HCT116 (cell line): ENCODE measurements around the gene NOD1. TPM values are rescaled to one million over a fixed set of nuclear protein-coding genes. Genes with fewer than 3 reads are reported as not detected.

Experiments
- ATAC-seq: fragments of 200-7000 bp; cut with Tn5 transposase; 2 replicates; pipeline ENCODE4 v1.9.1; 2020; ENCODE audit warnings: mild to moderate bottlenecking, moderate library complexity
- BruUV-seq: library from RNA; stranded (reverse); fragments of 400-500 nt; replicated peaks from 2 replicates; lab custom pipeline; 2021; lab: Mats Ljungman, UMichigan
- CTCF ChIA-PET: fragments of 300-600 bp; sonication (Branson Sonifier 250); formaldehyde crosslinking; loops from one replicate; lab custom pipeline; 2021; ENCODE audit warnings: antibody characterized with exemption; lab: Charles Lee
- POLR2A ChIA-PET: fragments of 300-600, 350-600 bp; sonication (Branson Sonifier 250); formaldehyde crosslinking; loops from one replicate; lab custom pipeline; 2021; ENCODE audit warnings: antibody characterized with exemption; lab: Charles Lee
- RAD21 ChIA-PET, 2 experiments: fragments of 300-600 bp; sonication (Branson Sonifier 250); formaldehyde crosslinking; loops; one replicate each; lab custom pipeline; 2023; ENCODE audit warnings: low total read pairs in 2 of 2; ENCODE audit not compliant: uncharacterized antibody in 2 of 2, unreplicated experiment in 2 of 2, low non-redundant PET in 1 of 2; lab: Charles Lee
- DNase-seq: peaks from one replicate; pipeline ENCODE4 v3.0.0-alpha.2; 2010; ENCODE audit warnings: low read depth, low spot score
- H2AFZ ChIP-seq: fragments of 200-600 bp; shearing (Covaris generic), sonication (generic); 2 replicates; pipeline ENCODE4 v1.6.1; 2017; ENCODE audit warnings: low read depth, mixed run types, mixed read lengths, antibody characterized with exemption, low read length; ENCODE audit not compliant: poor library complexity, severe bottlenecking
- H3K27ac ChIP-seq: 2 replicates; pipeline ENCODE4 v1.5.1; 2012; ENCODE audit warnings: low read depth, low read length
- H3K27me3 ChIP-seq: fragments of 200-600 bp; sonication (generic); 2 replicates; pipeline ENCODE4 v1.6.1; 2016; ENCODE audit warnings: mixed run types, low read length, mixed read lengths; ENCODE audit not compliant: insufficient read depth
- H3K36me3 ChIP-seq, 2 experiments: fragments of 200-500 bp in 1 of 2; fragments of 200-600 bp in 1 of 2; sonication (Bioruptor generic) in 1 of 2; sonication (generic) in 1 of 2; 2 replicates each; pipeline versions ENCODE4 v1.5.1 to v1.6.1; 2014 to 2016; ENCODE audit warnings: low read length in 2 of 2, inconsistent platforms in 1 of 2, mixed read lengths in 1 of 2, mixed run types in 1 of 2; ENCODE audit not compliant: insufficient read depth in 2 of 2, control insufficient read depth in 1 of 2
- H3K4me1 ChIP-seq, 2 experiments: fragments of 200-600 bp in 1 of 2; sonication (generic) in 1 of 2; 2 replicates each; pipeline versions ENCODE4 v1.5.1 to v1.6.1; 2012 to 2017; ENCODE audit warnings: low read length in 2 of 2, inconsistent platforms in 1 of 2, mild to moderate bottlenecking in 1 of 2, mixed read lengths in 1 of 2, mixed run types in 1 of 2, moderate library complexity in 1 of 2; ENCODE audit not compliant: insufficient read depth in 2 of 2, control insufficient read depth in 1 of 2
- H3K4me2 ChIP-seq: fragments of 200-600 bp; sonication (generic); 2 replicates; pipeline ENCODE4 v1.6.1; 2017; ENCODE audit warnings: mixed run types, low read length, mixed read lengths
- H3K4me3 ChIP-seq, 2 experiments: fragments of 200-600 bp in 1 of 2; sonication (generic) in 1 of 2; replicated peaks in 1 of 2; 2 replicates each; pipeline ENCODE4 v1.5.1; 2011 to 2016; ENCODE audit warnings: low read length in 2 of 2, control low read depth in 1 of 2, low read depth in 1 of 2, mild to moderate bottlenecking in 1 of 2, mixed read lengths in 1 of 2, mixed run types in 1 of 2
- H3K79me2 ChIP-seq: fragments of 200-600 bp; sonication (generic); 2 replicates; pipeline ENCODE4 v1.6.1; 2017; ENCODE audit warnings: mild to moderate bottlenecking, mixed run types, low read length, moderate library complexity, mixed read lengths; ENCODE audit not compliant: insufficient read depth
- H3K9ac ChIP-seq: fragments of 200-600 bp; sonication (generic); 2 replicates; pipeline ENCODE4 v1.6.1; 2016; ENCODE audit warnings: low read length, mixed read lengths
- H3K9me2 ChIP-seq: fragments of 200-600 bp; sonication (generic), shearing (Covaris generic); 2 replicates; pipeline ENCODE4 v1.6.1; 2017; ENCODE audit warnings: mixed run types, mild to moderate bottlenecking, moderate library complexity; ENCODE audit not compliant: insufficient read depth
- H3K9me3 ChIP-seq, 2 experiments: fragments of 200-500 bp in 1 of 2; fragments of 200-600 bp in 1 of 2; sonication (Bioruptor generic) in 1 of 2; sonication (generic) in 1 of 2; 2 replicates each; pipeline ENCODE4 v1.6.1; 2014 to 2017; ENCODE audit warnings: low read length in 2 of 2, mixed read lengths in 2 of 2, inconsistent platforms in 1 of 2, low read depth in 1 of 2, mild to moderate bottlenecking in 1 of 2, mixed run types in 1 of 2, moderate library complexity in 1 of 2; ENCODE audit not compliant: control insufficient read depth in 1 of 2, insufficient read depth in 1 of 2
- H4K20me1 ChIP-seq: fragments of 200-600 bp; sonication (generic), shearing (Covaris generic); 2 replicates; pipeline ENCODE4 v1.6.1; 2017; ENCODE audit warnings: mixed run types, mild to moderate bottlenecking, moderate library complexity; ENCODE audit not compliant: insufficient read depth
- CBX3 ChIP-seq: IDR thresholded peaks from 2 replicates; pipeline ENCODE4 v1.6.1; 2012; ENCODE audit warnings: low read depth
- CEBPB ChIP-seq: IDR thresholded peaks from 2 replicates; pipeline ENCODE4 v1.6.1; 2012; ENCODE audit warnings: low read depth
- EGR1 ChIP-seq: IDR thresholded peaks from 2 replicates; pipeline ENCODE4 v1.6.1; 2012; ENCODE audit warnings: low read depth
- EZH2 ChIP-seq: fragments of 200-600 bp; sonication (generic); IDR thresholded peaks from 2 replicates; pipeline ENCODE4 v1.6.1; 2017; ENCODE audit warnings: antibody characterized with exemption, mixed run types
- EZH2phosphoT487 ChIP-seq: fragments of 200-600 bp; IDR thresholded peaks from 2 replicates; pipeline ENCODE4 v1.6.1; 2018; ENCODE audit warnings: antibody characterized with exemption, borderline replicate concordance
- FOSL1 ChIP-seq: IDR thresholded peaks from 2 replicates; pipeline ENCODE4 v1.6.1; 2012; ENCODE audit warnings: low read depth
- JUND ChIP-seq: IDR thresholded peaks from 2 replicates; pipeline ENCODE4 v1.6.1; 2012
- POLR2AphosphoS5 ChIP-seq: IDR thresholded peaks from 2 replicates; pipeline ENCODE4 v1.6.1; 2011; ENCODE audit warnings: mild to moderate bottlenecking, low read depth, low read length, moderate library complexity
- RAD21 ChIP-seq: IDR thresholded peaks from 2 replicates; pipeline ENCODE4 v1.6.1; 2012; ENCODE audit warnings: low read depth, mild to moderate bottlenecking
- SIN3A ChIP-seq: IDR thresholded peaks from 2 replicates; pipeline ENCODE4 v1.6.1; 2012; ENCODE audit warnings: low read depth
- SP1 ChIP-seq: IDR thresholded peaks from 2 replicates; pipeline ENCODE4 v1.6.1; 2012; ENCODE audit warnings: low read depth
- SRF ChIP-seq: IDR thresholded peaks from 2 replicates; pipeline ENCODE4 v1.6.1; 2012; ENCODE audit warnings: low read depth
- TCF7L2 ChIP-seq: IDR thresholded peaks from 2 replicates; pipeline ENCODE4 v1.7.0; 2011; ENCODE audit warnings: borderline replicate concordance, inconsistent platforms; ENCODE audit not compliant: insufficient read depth, insufficient read length; ENCODE audit errors: extremely low read depth
- YY1 ChIP-seq: IDR thresholded peaks from 2 replicates; pipeline ENCODE4 v1.6.1; 2011; ENCODE audit warnings: low read length, low read depth, moderate library complexity, mild to moderate bottlenecking; ENCODE audit not compliant: insufficient replicate concordance; ENCODE audit errors: extremely low read depth
- ZFX ChIP-seq: fragments of 450-650 bp; IDR thresholded peaks from 2 replicates; pipeline ENCODE4 v1.6.1; 2017
- intact Hi-C: fragments of 100-400 bp; cut with micrococcal nuclease; formaldehyde crosslinking; loops from 2 replicates; pipeline ENCODE4 v1.10.0; 2022
- total RNA-seq: library from RNA; stranded (reverse); gene quantifications from one replicate; pipeline ENCODE4 v1.2.1, GENCODE V29; 2021; ENCODE audit not compliant: unreplicated experiment
- TF ChIP-seq, protein P1 (sequence below): IDR thresholded peaks from 2 replicates; pipeline ENCODE4 v1.6.1; 2012
- TF ChIP-seq, protein P2 (sequence below): IDR thresholded peaks from 2 replicates; pipeline ENCODE4 v1.6.1; 2012; ENCODE audit warnings: low read depth

Gene NOD1
- total RNA-seq, 1 experiment from 2014 or later = 5.9 TPM

DNA sequence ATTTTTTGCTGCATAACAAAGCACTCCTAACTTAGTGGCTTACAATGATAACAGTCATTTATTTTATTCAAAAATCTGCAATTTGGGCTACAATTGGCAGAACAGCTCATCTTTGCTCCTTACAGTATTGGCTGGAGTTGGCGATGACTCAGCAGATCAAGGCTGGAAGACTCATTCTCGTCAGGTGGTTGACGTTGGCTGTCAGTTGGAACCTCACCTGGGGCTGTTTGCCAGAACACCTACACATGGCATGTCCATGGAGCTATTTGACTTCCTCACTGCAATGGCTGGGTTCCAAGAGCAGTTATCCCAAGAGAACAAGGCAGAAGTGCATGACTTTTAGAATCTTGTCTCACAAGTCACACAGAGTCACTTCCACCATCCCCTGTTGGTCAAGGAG lies 75.1 kb downstream of the NOD1 start:
- Histone ChIP-seq H3K4me3 (no peak overlapping the region), H3K9me3 (no peaks in the 10 kb centered on the region), H3K27me3 (no peaks in the 10 kb centered on the region), H4K20me1 (no peaks in the 10 kb centered on the region), H3K9ac (no peak overlapping the region), H3K27ac (no peak overlapping the region), H3K79me2 (no peaks in the 10 kb centered on the region), H3K4me1 (peaks cover 0 to 5% of the 10 kb centered on the region in 2 experiments; a peak in 2 of 4 replicates), H2AFZ (no peak overlapping the region), H3K4me2 (no peak overlapping the region), H3K9me2 (no peaks in the 10 kb centered on the region), H3K36me3 (no peaks in the 10 kb centered on the region)
- ChIA-PET POLR2A (no interaction called here), CTCF (interaction anchor here (0.7 kb wide), 1 partner anchor 9 kb away, joined by 3 read pairs; no protein-coding TSS in a partner anchor), RAD21 (no interaction called here)
- BruUV-seq = no TSS peak
- DNase-seq (no peak), ATAC-seq (no peak)
- TF ChIP-seq TCF7L2 (no peak), SRF (no peak), JUND (no peak), CBX3 (no peak), CEBPB (no peak), ZFX (no peak), EGR1 (no peak), FOSL1 (no peak), SIN3A (no peak), RAD21 (no peak), EZH2phosphoT487 (no peak), POLR2AphosphoS5 (no peak), YY1 (no peak), SP1 (no peak), EZH2 (no peak)
- TF ChIP-seq, protein P1, sequence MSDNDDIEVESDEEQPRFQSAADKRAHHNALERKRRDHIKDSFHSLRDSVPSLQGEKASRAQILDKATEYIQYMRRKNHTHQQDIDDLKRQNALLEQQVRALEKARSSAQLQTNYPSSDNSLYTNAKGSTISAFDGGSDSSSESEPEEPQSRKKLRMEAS = no peak
- TF ChIP-seq, protein P2, sequence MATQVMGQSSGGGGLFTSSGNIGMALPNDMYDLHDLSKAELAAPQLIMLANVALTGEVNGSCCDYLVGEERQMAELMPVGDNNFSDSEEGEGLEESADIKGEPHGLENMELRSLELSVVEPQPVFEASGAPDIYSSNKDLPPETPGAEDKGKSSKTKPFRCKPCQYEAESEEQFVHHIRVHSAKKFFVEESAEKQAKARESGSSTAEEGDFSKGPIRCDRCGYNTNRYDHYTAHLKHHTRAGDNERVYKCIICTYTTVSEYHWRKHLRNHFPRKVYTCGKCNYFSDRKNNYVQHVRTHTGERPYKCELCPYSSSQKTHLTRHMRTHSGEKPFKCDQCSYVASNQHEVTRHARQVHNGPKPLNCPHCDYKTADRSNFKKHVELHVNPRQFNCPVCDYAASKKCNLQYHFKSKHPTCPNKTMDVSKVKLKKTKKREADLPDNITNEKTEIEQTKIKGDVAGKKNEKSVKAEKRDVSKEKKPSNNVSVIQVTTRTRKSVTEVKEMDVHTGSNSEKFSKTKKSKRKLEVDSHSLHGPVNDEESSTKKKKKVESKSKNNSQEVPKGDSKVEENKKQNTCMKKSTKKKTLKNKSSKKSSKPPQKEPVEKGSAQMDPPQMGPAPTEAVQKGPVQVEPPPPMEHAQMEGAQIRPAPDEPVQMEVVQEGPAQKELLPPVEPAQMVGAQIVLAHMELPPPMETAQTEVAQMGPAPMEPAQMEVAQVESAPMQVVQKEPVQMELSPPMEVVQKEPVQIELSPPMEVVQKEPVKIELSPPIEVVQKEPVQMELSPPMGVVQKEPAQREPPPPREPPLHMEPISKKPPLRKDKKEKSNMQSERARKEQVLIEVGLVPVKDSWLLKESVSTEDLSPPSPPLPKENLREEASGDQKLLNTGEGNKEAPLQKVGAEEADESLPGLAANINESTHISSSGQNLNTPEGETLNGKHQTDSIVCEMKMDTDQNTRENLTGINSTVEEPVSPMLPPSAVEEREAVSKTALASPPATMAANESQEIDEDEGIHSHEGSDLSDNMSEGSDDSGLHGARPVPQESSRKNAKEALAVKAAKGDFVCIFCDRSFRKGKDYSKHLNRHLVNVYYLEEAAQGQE = no peak
- intact Hi-C loops = no loop called here
